A549 (cell line): ENCODE data around the gene INKA1. TPM values are rescaled to one million over a fixed set of nuclear protein-coding genes. Genes with fewer than 3 reads are reported as not detected.

Experiments used
- ATAC-seq, 2 experiments: fragments of 200-7000 bp in 1 of 2; fragments of >200 bp in 1 of 2; cut with Nextera tagmentation in 1 of 2; cut with Tn5 transposase in 1 of 2; 3 replicates each; pipeline versions ENCODE4 v1.8.0 to v1.9.1; 2018 to 2020; ENCODE audit warnings: mild to moderate bottlenecking in 1 of 2, moderate library complexity in 1 of 2
- CTCF ChIA-PET: fragments of 300-600 bp; sonication (Branson Sonifier 250); formaldehyde crosslinking; extraction: SDS; loops from one replicate; lab custom pipeline; 2021; ENCODE audit warnings: antibody characterized with exemption, inconsistent platforms; lab: Yijun Ruan, JAX
- POLR2A ChIA-PET: fragments of 350-600 bp; formaldehyde crosslinking; extraction: SDS; loops from one replicate; lab custom pipeline; 2021; ENCODE audit warnings: antibody characterized with exemption, inconsistent platforms; lab: Yijun Ruan, JAX
- DNase-seq, 2 experiments: peaks; one replicate each; pipeline versions ENCODE4 v3.0.0 to v3.0.0-alpha.2; 2011 to 2016; ENCODE audit warnings: low read depth in 1 of 2, low spot score in 1 of 2
- FAIRE-seq: peaks from 2 replicates; lab custom pipeline; 2011; peaks lifted over from hg19 to GRCh38; lab: Jason Lieb, UNC
- H3K27ac ChIP-seq, 2 experiments: fragments of >200 bp; sonication (Bioruptor Twin); formaldehyde crosslinking; 3 replicates each; pipeline ENCODE4 v1.5.1; 2016 to 2017
- H3K4me1 ChIP-seq: fragments of >200 bp; sonication (Bioruptor Twin); formaldehyde crosslinking; 3 replicates; pipeline ENCODE4 v1.6.1; 2016
- H3K4me2 ChIP-seq: fragments of >200 bp; sonication (Bioruptor Twin); formaldehyde crosslinking; 3 replicates; pipeline ENCODE4 v1.6.1; 2016
- H3K4me3 ChIP-seq: fragments of >200 bp; sonication (Bioruptor Twin); formaldehyde crosslinking; 3 replicates; pipeline ENCODE4 v1.5.1; 2016
- H3K9me3 ChIP-seq: fragments of >200 bp; sonication (Bioruptor Twin); formaldehyde crosslinking; 3 replicates; pipeline ENCODE4 v1.6.1; 2016
- CEBPB ChIP-seq, 2 experiments: fragments of >200 bp in 1 of 2; sonication (Bioruptor Twin) in 1 of 2; formaldehyde crosslinking in 1 of 2; IDR thresholded peaks; 2 replicates each; pipeline ENCODE4 v1.6.1; 2012 to 2016
- CHD4 ChIP-seq: fragments of 200-600 bp; sonication (generic); IDR thresholded peaks from 2 replicates; pipeline ENCODE4 v1.6.1; 2016; ENCODE audit warnings: antibody characterized with exemption, mild to moderate bottlenecking, borderline replicate concordance
- EP300 ChIP-seq, 2 experiments: fragments of >200 bp; sonication (Bioruptor Twin); formaldehyde crosslinking; IDR thresholded peaks; 2 replicates in 1 of 2; 3 replicates in 1 of 2; pipeline ENCODE4 v1.6.1; 2016 to 2017
- FOSB ChIP-seq: fragments of 250-450 bp; sonication (Bioruptor Pico); IDR thresholded peaks from 2 replicates; pipeline ENCODE4 v1.5.0; 2020; ENCODE audit warnings: mild to moderate bottlenecking, moderate library complexity
- FOXS1 ChIP-seq: fragments of 250-450 bp; sonication (Bioruptor Pico); IDR thresholded peaks from 2 replicates; pipeline ENCODE4 v1.5.0; 2020; ENCODE audit warnings: mild to moderate bottlenecking, moderate library complexity
- GATA3 ChIP-seq: IDR thresholded peaks from 2 replicates; pipeline ENCODE4 v1.6.1; 2012; ENCODE audit warnings: borderline replicate concordance
- HEYL ChIP-seq: fragments of 250-450 bp; sonication (Bioruptor Pico); IDR thresholded peaks from 2 replicates; pipeline ENCODE4 v1.8.0; 2021; ENCODE audit warnings: mild to moderate bottlenecking, moderate library complexity
- HOXB13 ChIP-seq: fragments of 250-450 bp; sonication (Bioruptor Pico); IDR thresholded peaks from 2 replicates; pipeline ENCODE4 v1.5.0; 2020; ENCODE audit warnings: low read depth, mild to moderate bottlenecking, moderate library complexity
- JUNB ChIP-seq: fragments of >200 bp; sonication (Bioruptor Twin); formaldehyde crosslinking; IDR thresholded peaks from 2 replicates; pipeline ENCODE4 v1.6.1; 2016
- KDM1A ChIP-seq: fragments of 200-600 bp; sonication (generic); IDR thresholded peaks from 2 replicates; pipeline ENCODE4 v1.6.1; 2016; ENCODE audit warnings: low read depth, mild to moderate bottlenecking
- MAX ChIP-seq: IDR thresholded peaks from 2 replicates; pipeline ENCODE4 v1.6.1; 2012
- NPAS2 ChIP-seq: fragments of 250-450 bp; sonication (Bioruptor Pico); IDR thresholded peaks from 2 replicates; pipeline ENCODE4 v1.8.0; 2022; ENCODE audit warnings: mild to moderate bottlenecking, moderate library complexity, borderline replicate concordance
- PBX3 ChIP-seq: IDR thresholded peaks from 2 replicates; pipeline ENCODE4 v1.6.1; 2012
- POLR2AphosphoS2 ChIP-seq: conservative IDR thresholded peaks from 2 replicates; pipeline ENCODE4 v1.6.1; 2012; ENCODE audit warnings: low read length, improper control_type of control experiment, inconsistent platforms
- RAD21 ChIP-seq, 2 experiments: fragments of >200 bp in 1 of 2; sonication (Bioruptor Twin) in 1 of 2; formaldehyde crosslinking in 1 of 2; IDR thresholded peaks in 1 of 2; conservative IDR thresholded peaks in 1 of 2; 2 replicates in 1 of 2; 3 replicates in 1 of 2; pipeline ENCODE4 v1.6.1; 2012 to 2018; ENCODE audit warnings: inconsistent platforms in 1 of 2
- RNF2 ChIP-seq: fragments of 200-600 bp; sonication (generic); IDR thresholded peaks from 2 replicates; pipeline ENCODE4 v1.6.1; 2016; ENCODE audit warnings: low read depth, mild to moderate bottlenecking, antibody characterized with exemption, moderate library complexity, borderline replicate concordance
- TP53 ChIP-seq: fragments of 250-450 bp; sonication (Bioruptor Pico); IDR thresholded peaks from 2 replicates; pipeline ENCODE4 v1.5.0; 2021; ENCODE audit warnings: mild to moderate bottlenecking, moderate library complexity
- ZC3H11A ChIP-seq: fragments of 450-650 bp; IDR thresholded peaks from 2 replicates; pipeline ENCODE4 v1.6.1; 2014; ENCODE audit warnings: antibody characterized with exemption, mild to moderate bottlenecking
- ZNF302 ChIP-seq: fragments of 250-450 bp; sonication (Bioruptor Pico); IDR thresholded peaks from 2 replicates; pipeline ENCODE4 v1.9.0; 2021; ENCODE audit warnings: inconsistent platforms, mild to moderate bottlenecking, moderate library complexity
- WGBS: methylation state at CpG from one replicate; pipeline ENCODE4 v1.1.6; 2017; ENCODE audit errors: missing lambda C conversion rate; 5-methylcytosine and 5-hydroxymethylcytosine counted together
- polyA plus RNA-seq, 4 experiments: library from polyadenylated mRNA; depleted of rRNA in 3 of 4; stranded (reverse); fragments of >200 nt; fragmentation: RNase III in 1 of 4; extraction: RNeasy Plus Mini Kit Qiagen cat#74134 plus additional on column Dnase treatment in 1 of 4; gene quantifications; 2 replicates in 3 of 4; 3 replicates in 1 of 4; pipeline ENCODE4 v1.2.3, GENCODE V29; 2011 to 2017
- TF ChIP-seq, protein P1 (sequence below): fragments of 250-450 bp; sonication (Bioruptor Pico); IDR thresholded peaks from 2 replicates; pipeline ENCODE4 v1.5.0; 2020; ENCODE audit warnings: low read depth, mild to moderate bottlenecking, moderate library complexity
- TF ChIP-seq, protein P2 (sequence below): fragments of >200 bp; sonication (Bioruptor Twin); formaldehyde crosslinking; IDR thresholded peaks from 3 replicates; pipeline ENCODE4 v1.6.1; 2016
- TF ChIP-seq, protein P3 (sequence below): fragments of >200 bp; sonication (Bioruptor Twin); formaldehyde crosslinking; IDR thresholded peaks from 2 replicates; pipeline ENCODE4 v1.6.1; 2016

The INKA1 gene
- polyA plus RNA-seq, 2 of the 4 experiments (the other 2 are of a cell fraction): 0.39 to 0.74 TPM

- no peaks in the 10 kb centered on the region for H3K9me3 ChIP-seq
- FAIRE-seq: no peak
- peaks cover 14% of the 10 kb centered on the region for H3K4me1 ChIP-seq
- TF ChIP-seq, protein P1, sequence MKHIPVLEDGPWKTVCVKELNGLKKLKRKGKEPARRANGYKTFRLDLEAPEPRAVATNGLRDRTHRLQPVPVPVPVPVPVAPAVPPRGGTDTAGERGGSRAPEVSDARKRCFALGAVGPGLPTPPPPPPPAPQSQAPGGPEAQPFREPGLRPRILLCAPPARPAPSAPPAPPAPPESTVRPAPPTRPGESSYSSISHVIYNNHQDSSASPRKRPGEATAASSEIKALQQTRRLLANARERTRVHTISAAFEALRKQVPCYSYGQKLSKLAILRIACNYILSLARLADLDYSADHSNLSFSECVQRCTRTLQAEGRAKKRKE (CRISPR knock-in tag): no peak
- TF ChIP-seq RNF2 (no peak), CHD4 (no peak), HEYL (no peak), CEBPB (IDR thresholded peaks at IDR 0.05) (no peak), POLR2AphosphoS2 (no peak), FOXS1 (no peak), MAX (no peak), FOSB (CRISPR knock-in tag) (no peak), EP300 (IDR thresholded peaks at IDR 0.05) (no peak), ZC3H11A (no peak), TP53 (no peak), RAD21 (conservative IDR thresholded peaks at IDR 0.05 in 1 of 2, IDR thresholded peaks at IDR 0.05 in 1 of 2) (no peak), GATA3 (no peak), HOXB13 (CRISPR knock-in tag) (no peak)
- TF ChIP-seq, protein P2, sequence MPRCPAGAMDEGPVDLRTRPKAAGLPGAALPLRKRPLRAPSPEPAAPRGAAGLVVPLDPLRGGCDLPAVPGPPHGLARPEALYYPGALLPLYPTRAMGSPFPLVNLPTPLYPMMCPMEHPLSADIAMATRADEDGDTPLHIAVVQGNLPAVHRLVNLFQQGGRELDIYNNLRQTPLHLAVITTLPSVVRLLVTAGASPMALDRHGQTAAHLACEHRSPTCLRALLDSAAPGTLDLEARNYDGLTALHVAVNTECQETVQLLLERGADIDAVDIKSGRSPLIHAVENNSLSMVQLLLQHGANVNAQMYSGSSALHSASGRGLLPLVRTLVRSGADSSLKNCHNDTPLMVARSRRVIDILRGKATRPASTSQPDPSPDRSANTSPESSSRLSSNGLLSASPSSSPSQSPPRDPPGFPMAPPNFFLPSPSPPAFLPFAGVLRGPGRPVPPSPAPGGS: no peak
- TF ChIP-seq, protein P3, sequence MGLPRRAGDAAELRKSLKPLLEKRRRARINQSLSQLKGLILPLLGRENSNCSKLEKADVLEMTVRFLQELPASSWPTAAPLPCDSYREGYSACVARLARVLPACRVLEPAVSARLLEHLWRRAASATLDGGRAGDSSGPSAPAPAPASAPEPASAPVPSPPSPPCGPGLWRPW: no peak
- TF ChIP-seq, all 56 proteins: peak for 0
- ChIA-PET CTCF (interaction anchor here (0.8 to 8.6 kb wide), 8 partner anchors 11 to 129 kb away, joined by 5 to 119 read pairs (median 12); partner anchors contain the start of genes MON1A and UBA7), POLR2A (no interaction called here)
- Histone ChIP-seq H3K27ac (no peak overlapping the region), H3K4me3 (no peak overlapping the region), H3K4me2 (no peak overlapping the region)
- no peak for ATAC-seq
- 91% methylated on average over 2 of the region's 2 CpGs for WGBS
- no peak for DNase-seq
Observed at GRCh38 chr3:49801160-49801559, 1.9 kb upstream of the INKA1 start.

GRCh38 chr3:49803465-49804140, 542 bp downstream of the INKA1 start:
- peak overlapping the region; percentile 76 to 88; a peak in 5 of 6 replicates for H3K27ac ChIP-seq
- no peak for FAIRE-seq
- 29% methylated on average over 6 of the region's 41 CpGs for WGBS
- DNase-seq: no peak
- CTCF ChIA-PET: interaction anchor here (0.5 to 8.6 kb wide), 25 partner anchors 8 to 386 kb away, joined by 3 to 119 read pairs (median 6); partner anchors contain the start of genes MON1A and UBA7
- POLR2A ChIA-PET: interaction anchor here (0.7 to 2.1 kb wide), 4 partner anchors 16 to 137 kb away, joined by 3 to 12 read pairs (median 3); partner anchors contain the start of gene IP6K1
- peaks cover 14% of the 10 kb centered on the region for H3K4me1 ChIP-seq
- no peak for TF ChIP-seq CHD4
- no peak for TF ChIP-seq HOXB13 (CRISPR knock-in tag)
- no peak for TF ChIP-seq RAD21 (conservative IDR thresholded peaks at IDR 0.05 in 1 of 2, IDR thresholded peaks at IDR 0.05 in 1 of 2)
- TF ChIP-seq JUNB: no peak
- TF ChIP-seq PBX3: no peak
- TF ChIP-seq EP300 (IDR thresholded peaks at IDR 0.05): no peak
- no peak for TF ChIP-seq ZNF302 (CRISPR knock-in tag)
- no peak for TF ChIP-seq KDM1A
- no peak for TF ChIP-seq ZC3H11A
- no peak for TF ChIP-seq NPAS2 (CRISPR knock-in tag)
- TF ChIP-seq, all 56 proteins: peak for 0
- Histone ChIP-seq H3K9me3 (no peaks in the 10 kb centered on the region), H3K4me2 (peak overlapping the region; percentile 81), H3K4me3 (peak overlapping the region; percentile 80)
- ATAC-seq: peak; percentile 44 to 51
